ENCODE data around the gene DIAPH2.
A peak's percentile ranks its signal among the peaks of the same experiment; 100 is the strongest.

DIAPH2 gene

DNA sequence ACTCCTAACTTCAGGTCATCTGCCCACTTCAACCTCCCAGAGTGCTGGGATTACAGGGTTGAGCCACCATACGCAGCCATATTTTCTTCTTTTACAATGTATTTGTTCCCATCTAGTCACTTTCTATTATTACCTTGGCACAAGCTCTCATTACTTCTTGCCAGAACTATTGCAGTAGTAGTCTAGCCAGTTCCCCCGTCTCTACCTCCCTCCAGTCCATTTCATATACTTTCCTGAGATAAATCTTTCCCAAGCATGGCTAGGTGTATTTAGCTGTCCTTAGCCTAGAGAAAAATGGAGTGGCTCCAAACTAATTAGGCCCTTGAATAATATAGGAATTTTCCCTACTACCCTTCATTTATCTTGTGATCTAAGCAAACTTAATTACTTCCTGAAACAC lies 611.3 kb downstream of the DIAPH2 start:
- TF ChIP-seq TCF4 (CRISPR knock-in tag; IDR thresholded peaks at IDR 0.05; ENCODE audit: borderline replicate concordance) (no peak), CSDC2 (CRISPR knock-in tag; IDR thresholded peaks at IDR 0.05) (no peak), ZNF565 (CRISPR knock-in tag; conservative IDR thresholded peaks at IDR 0.05; ENCODE audit: low read depth) (no peak)
- no peak for ATAC-seq

DNA sequence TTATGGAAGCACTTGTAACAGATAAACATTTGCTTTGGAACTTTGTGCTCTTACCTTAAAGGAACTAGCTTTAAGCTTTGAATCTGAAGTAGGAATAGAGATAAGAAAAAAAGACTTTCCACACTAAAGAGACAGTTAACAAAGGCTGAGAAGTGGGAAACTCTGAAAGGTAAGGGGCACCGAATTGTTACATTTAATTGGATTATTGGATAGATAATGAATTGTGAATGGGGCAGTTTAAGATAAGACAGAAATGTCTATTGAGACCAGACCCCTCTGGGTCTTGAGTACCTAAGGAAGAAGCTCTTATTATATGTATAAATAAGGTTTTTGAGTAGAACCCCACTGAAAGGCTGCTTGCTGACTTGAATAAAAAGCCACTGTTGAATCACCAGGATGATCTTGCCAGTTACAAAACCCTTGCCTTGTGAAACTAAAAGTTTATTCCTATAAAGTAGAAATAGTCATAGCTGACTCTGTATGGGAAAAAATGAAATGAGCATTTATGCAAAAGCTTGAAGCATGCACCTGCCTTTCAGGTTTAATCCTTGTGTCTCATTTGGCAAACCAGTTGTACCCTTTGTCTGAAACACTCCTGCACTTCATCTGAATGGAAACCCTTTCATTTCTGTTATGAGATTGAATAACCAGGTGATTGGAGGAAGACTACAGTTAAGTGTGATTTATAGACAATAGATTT lies 622.3 kb downstream of the DIAPH2 start:
- TF ChIP-seq, protein P1, sequence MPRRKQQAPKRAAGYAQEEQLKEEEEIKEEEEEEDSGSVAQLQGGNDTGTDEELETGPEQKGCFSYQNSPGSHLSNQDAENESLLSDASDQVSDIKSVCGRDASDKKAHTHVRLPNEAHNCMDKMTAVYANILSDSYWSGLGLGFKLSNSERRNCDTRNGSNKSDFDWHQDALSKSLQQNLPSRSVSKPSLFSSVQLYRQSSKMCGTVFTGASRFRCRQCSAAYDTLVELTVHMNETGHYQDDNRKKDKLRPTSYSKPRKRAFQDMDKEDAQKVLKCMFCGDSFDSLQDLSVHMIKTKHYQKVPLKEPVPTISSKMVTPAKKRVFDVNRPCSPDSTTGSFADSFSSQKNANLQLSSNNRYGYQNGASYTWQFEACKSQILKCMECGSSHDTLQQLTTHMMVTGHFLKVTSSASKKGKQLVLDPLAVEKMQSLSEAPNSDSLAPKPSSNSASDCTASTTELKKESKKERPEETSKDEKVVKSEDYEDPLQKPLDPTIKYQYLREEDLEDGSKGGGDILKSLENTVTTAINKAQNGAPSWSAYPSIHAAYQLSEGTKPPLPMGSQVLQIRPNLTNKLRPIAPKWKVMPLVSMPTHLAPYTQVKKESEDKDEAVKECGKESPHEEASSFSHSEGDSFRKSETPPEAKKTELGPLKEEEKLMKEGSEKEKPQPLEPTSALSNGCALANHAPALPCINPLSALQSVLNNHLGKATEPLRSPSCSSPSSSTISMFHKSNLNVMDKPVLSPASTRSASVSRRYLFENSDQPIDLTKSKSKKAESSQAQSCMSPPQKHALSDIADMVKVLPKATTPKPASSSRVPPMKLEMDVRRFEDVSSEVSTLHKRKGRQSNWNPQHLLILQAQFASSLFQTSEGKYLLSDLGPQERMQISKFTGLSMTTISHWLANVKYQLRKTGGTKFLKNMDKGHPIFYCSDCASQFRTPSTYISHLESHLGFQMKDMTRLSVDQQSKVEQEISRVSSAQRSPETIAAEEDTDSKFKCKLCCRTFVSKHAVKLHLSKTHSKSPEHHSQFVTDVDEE (CRISPR knock-in tag; IDR thresholded peaks at IDR 0.05): no peak
- TF ChIP-seq ZNF8 (CRISPR knock-in tag; IDR thresholded peaks at IDR 0.05): no peak
- no peak for TF ChIP-seq ZFP30 (CRISPR knock-in tag; IDR thresholded peaks at IDR 0.05)
- no peak for TF ChIP-seq ZNF70 (CRISPR knock-in tag; IDR thresholded peaks at IDR 0.05)
- TF ChIP-seq, protein P2, sequence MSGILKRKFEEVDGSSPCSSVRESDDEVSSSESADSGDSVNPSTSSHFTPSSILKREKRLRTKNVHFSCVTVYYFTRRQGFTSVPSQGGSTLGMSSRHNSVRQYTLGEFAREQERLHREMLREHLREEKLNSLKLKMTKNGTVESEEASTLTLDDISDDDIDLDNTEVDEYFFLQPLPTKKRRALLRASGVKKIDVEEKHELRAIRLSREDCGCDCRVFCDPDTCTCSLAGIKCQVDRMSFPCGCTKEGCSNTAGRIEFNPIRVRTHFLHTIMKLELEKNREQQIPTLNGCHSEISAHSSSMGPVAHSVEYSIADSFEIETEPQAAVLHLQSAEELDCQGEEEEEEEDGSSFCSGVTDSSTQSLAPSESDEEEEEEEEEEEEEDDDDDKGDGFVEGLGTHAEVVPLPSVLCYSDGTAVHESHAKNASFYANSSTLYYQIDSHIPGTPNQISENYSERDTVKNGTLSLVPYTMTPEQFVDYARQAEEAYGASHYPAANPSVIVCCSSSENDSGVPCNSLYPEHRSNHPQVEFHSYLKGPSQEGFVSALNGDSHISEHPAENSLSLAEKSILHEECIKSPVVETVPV (CRISPR knock-in tag; IDR thresholded peaks at IDR 0.05): no peak
- TF ChIP-seq, protein P3, sequence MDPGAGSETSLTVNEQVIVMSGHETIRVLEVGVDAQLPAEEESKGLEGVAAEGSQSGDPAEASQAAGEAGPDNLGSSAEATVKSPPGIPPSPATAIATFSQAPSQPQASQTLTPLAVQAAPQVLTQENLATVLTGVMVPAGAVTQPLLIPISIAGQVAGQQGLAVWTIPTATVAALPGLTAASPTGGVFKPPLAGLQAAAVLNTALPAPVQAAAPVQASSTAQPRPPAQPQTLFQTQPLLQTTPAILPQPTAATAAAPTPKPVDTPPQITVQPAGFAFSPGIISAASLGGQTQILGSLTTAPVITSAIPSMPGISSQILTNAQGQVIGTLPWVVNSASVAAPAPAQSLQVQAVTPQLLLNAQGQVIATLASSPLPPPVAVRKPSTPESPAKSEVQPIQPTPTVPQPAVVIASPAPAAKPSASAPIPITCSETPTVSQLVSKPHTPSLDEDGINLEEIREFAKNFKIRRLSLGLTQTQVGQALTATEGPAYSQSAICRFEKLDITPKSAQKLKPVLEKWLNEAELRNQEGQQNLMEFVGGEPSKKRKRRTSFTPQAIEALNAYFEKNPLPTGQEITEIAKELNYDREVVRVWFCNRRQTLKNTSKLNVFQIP (CRISPR knock-in tag; IDR thresholded peaks at IDR 0.05; ENCODE audit: borderline replicate concordance, low read depth): no peak
- TF ChIP-seq, protein P4, sequence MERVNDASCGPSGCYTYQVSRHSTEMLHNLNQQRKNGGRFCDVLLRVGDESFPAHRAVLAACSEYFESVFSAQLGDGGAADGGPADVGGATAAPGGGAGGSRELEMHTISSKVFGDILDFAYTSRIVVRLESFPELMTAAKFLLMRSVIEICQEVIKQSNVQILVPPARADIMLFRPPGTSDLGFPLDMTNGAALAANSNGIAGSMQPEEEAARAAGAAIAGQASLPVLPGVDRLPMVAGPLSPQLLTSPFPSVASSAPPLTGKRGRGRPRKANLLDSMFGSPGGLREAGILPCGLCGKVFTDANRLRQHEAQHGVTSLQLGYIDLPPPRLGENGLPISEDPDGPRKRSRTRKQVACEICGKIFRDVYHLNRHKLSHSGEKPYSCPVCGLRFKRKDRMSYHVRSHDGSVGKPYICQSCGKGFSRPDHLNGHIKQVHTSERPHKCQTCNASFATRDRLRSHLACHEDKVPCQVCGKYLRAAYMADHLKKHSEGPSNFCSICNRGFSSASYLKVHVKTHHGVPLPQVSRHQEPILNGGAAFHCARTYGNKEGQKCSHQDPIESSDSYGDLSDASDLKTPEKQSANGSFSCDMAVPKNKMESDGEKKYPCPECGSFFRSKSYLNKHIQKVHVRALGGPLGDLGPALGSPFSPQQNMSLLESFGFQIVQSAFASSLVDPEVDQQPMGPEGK (CRISPR knock-in tag; IDR thresholded peaks at IDR 0.05; ENCODE audit: borderline replicate concordance): no peak
- TF ChIP-seq GLIS3 (CRISPR knock-in tag; IDR thresholded peaks at IDR 0.05): no peak
- TF ChIP-seq PPARA (CRISPR knock-in tag; IDR thresholded peaks at IDR 0.05; ENCODE audit: borderline replicate concordance): no peak
- TF ChIP-seq OSR1 (CRISPR knock-in tag; IDR thresholded peaks at IDR 0.05): no peak
- no peak for TF ChIP-seq TOX (CRISPR knock-in tag; IDR thresholded peaks at IDR 0.05; ENCODE audit: borderline replicate concordance)
- TF ChIP-seq SNAI2 (CRISPR knock-in tag; IDR thresholded peaks at IDR 0.05): no peak
- TF ChIP-seq RARB (CRISPR knock-in tag; IDR thresholded peaks at IDR 0.05): no peak
- no peak for TF ChIP-seq TCF4 (CRISPR knock-in tag; IDR thresholded peaks at IDR 0.05; ENCODE audit: borderline replicate concordance)
- ATAC-seq: no peak

DNA sequence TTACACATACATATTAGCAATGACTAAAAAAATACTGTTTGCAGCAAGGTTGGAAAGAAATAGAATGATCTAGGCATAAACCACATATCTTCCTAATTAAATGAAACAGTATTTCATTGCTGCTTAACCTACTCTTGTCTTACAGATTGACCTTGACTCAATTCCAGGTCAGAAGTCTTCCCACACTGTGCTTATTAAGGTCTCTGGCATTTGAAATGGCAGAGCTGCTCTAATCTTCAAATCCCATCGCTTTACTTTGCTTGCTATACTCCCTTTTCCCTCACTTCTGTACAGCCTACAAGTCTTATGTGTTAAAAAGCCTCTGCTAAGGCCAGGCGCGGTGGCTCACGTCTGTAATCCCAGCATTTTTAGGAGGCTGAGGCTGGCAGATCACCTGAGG lies 623.5 kb downstream of the DIAPH2 start:
- TF ChIP-seq ZFP30 (CRISPR knock-in tag; IDR thresholded peaks at IDR 0.05) (no peak), BACH2 (CRISPR knock-in tag; IDR thresholded peaks at IDR 0.05; ENCODE audit: borderline replicate concordance) (no peak), ISL1 (CRISPR knock-in tag; IDR thresholded peaks at IDR 0.05) (no peak), ARNTL (CRISPR knock-in tag; IDR thresholded peaks at IDR 0.05; ENCODE audit: borderline replicate concordance, low read depth) (no peak), ZC3H10 (CRISPR knock-in tag; IDR thresholded peaks at IDR 0.05) (no peak), SNAI2 (CRISPR knock-in tag; IDR thresholded peaks at IDR 0.05) (no peak), RARB (CRISPR knock-in tag; IDR thresholded peaks at IDR 0.05) (no peak), TOX (CRISPR knock-in tag; IDR thresholded peaks at IDR 0.05; ENCODE audit: borderline replicate concordance) (no peak), OSR1 (CRISPR knock-in tag; IDR thresholded peaks at IDR 0.05) (no peak), CSDC2 (CRISPR knock-in tag; IDR thresholded peaks at IDR 0.05) (no peak), TCF4 (CRISPR knock-in tag; IDR thresholded peaks at IDR 0.05; ENCODE audit: borderline replicate concordance) (no peak), GLIS3 (CRISPR knock-in tag; IDR thresholded peaks at IDR 0.05) (no peak)
- TF ChIP-seq, protein P3 (CRISPR knock-in tag; IDR thresholded peaks at IDR 0.05; ENCODE audit: borderline replicate concordance, low read depth): no peak
- TF ChIP-seq, protein P1 (CRISPR knock-in tag; IDR thresholded peaks at IDR 0.05): no peak
- TF ChIP-seq, protein P4 (CRISPR knock-in tag; IDR thresholded peaks at IDR 0.05; ENCODE audit: borderline replicate concordance): no peak
- peak; percentile 57 for ATAC-seq
